Sigmoid colon (tissue), 4 donors: ENCODE measurements around the gene ZNF839.

Source experiments
- POLR2A ChIP-seq, 2 donors: fragments of 450-650 bp; IDR thresholded peaks; one replicate each; pipeline ENCODE4 v1.6.1; 2016; ENCODE audit warnings: antibody characterized with exemption in 2 of 2, mild to moderate bottlenecking in 2 of 2, moderate library complexity in 2 of 2
- POLR2AphosphoS5 ChIP-seq, 4 donors: sonication (generic); formaldehyde crosslinking; IDR thresholded peaks; one replicate each; pipeline ENCODE4 v1.6.1; 2017; ENCODE audit warnings: antibody characterized with exemption in 4 of 4

DNA sequence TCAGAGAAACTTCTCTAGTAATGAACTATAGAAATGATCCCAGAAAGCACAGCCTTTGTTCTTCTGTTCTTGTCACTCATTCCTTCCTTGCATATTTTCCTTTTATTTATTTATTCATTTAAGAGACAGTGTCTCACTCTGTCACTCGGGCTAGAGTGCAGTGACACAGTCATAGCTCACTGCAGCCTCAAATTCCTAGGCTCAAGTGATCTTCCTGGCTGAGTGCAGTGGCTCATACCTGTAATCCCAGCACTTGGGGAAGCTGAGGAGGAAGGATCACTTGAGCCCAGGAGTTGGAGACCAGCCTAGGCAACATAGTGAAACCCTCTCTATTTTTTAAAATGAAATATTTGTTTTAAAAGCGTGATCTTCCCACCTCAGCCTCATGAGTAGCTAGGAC, 54.7 kb downstream of the ZNF839 start:
- TF ChIP-seq POLR2AphosphoS5 (IDR thresholded peaks at IDR 0.05) (no peak), POLR2A (IDR thresholded peaks at IDR 0.05) (no peak)
